ENCODE results near the gene TMIGD2. TPM values are rescaled to one million over a fixed set of nuclear protein-coding genes. Genes with fewer than 3 reads are reported as not detected.
A peak's percentile ranks its signal among the peaks of the same experiment; 100 is the strongest.

Gene TMIGD2
- total and polyA plus RNA-seq, 2 of the 4 experiments (the other 2 are of a cell fraction) = not detected

DNA sequence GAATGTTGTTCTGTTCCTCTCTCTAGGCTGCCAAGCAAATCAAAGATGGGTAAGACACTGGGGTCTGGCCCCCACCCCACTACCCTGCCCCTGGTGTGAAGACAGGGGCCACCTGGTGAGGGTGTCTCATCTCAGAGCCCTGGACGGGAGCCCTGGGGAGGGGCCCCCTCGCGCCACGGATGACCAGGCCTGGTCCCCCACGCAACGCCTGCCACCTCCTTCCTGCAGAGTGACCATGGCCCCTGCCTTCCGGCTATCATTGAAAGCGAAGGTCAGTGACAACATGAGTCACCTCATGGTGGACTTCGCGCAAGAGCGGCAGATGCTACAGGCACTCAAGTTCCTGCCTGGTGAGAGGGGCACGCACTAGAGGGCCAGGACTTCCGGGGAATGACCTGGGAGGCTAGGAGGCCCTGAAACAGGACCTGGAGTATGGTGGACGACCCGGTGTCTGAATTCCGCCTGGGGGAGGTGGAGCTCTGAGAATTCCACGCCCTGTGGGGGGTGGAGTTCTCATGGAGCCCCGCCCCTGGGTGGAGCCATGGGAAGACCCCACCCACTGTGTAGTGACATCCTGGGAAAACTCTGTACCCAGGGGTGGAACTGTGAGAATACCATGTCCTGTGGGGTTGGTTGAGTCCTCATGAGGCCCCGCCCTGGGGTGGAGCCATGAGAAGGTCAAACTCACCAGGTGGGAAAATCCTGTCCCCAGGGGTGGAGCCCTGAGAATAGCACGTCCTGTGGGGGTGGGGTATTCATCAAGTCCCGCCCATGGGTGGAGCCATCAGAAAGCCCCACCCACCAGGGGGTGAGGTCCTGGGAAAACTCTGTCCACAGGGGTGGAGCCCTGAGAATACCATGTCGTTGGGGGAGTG lies 8.3 kb upstream of the TMIGD2 start:
- WGBS, 2 experiments (ENCODE audit: extremely low coverage in 2 of 2, insufficient read length in 1 of 2) = 93% methylated on average over 8 of the region's 22 CpGs; no CpG with 5 or more reads in 1 of the 2 experiments
- Histone ChIP-seq H4K91ac (ENCODE audit: insufficient read depth, low read depth, low read length) (no peak overlapping the region), H2BK120ac (ENCODE audit: low read depth, low read length) (no peak overlapping the region), H2BK15ac (ENCODE audit: low read depth, low read length) (no peak overlapping the region), H4K20me1 (ENCODE audit: insufficient read depth, low read length) (no peaks in the 10 kb centered on the region), H3K9ac (ENCODE audit: low read depth, low read length) (no peak overlapping the region), H2AK5ac (ENCODE audit: low read depth, low read length) (no peak overlapping the region), H3K4me3 (ENCODE audit: insufficient read depth, low read depth, low read length) (no peak overlapping the region), H4K8ac (ENCODE audit: low read depth in 2 of 2, low read length in 2 of 2) (no peak overlapping the region), H3K79me1 (ENCODE audit: low read depth in 1 of 2, low read length in 2 of 2) (peaks cover 0 to 3% of the 10 kb centered on the region in 2 experiments; a peak in 1 of 4 replicates), H3K56ac (ENCODE audit: extremely low read depth, insufficient read depth, low read length) (no peak overlapping the region), H3K27ac (ENCODE audit: insufficient read depth, low read length) (no peak overlapping the region), H2BK5ac (ENCODE audit: low read depth, low read length, poor library complexity, severe bottlenecking) (no peak overlapping the region), H2BK20ac (ENCODE audit: low read depth, low read length) (no peak overlapping the region), H3K9me1 (ENCODE audit: insufficient read depth, low read length) (no peaks in the 10 kb centered on the region), H3K36me3 (ENCODE audit: control insufficient read depth, insufficient read depth, low read length) (peaks cover 11% of the 10 kb centered on the region; the same call in 1 of the 2 replicates), H2AK9ac (replicated peaks; ENCODE audit: low read depth, low read length, poor library complexity) (peak overlapping the region; percentile 42), H3K4me1 (ENCODE audit: control insufficient read depth, insufficient read depth, low read length) (no peaks in the 10 kb centered on the region), H3K4ac (ENCODE audit: low read depth, low read length) (no peak overlapping the region), H3K23ac (ENCODE audit: low read depth, low read length) (no peak overlapping the region), H3K4me2 (ENCODE audit: low read depth, low read length) (no peak overlapping the region), H3K9me3 (ENCODE audit: control insufficient read depth, insufficient read depth, low read length) (no peaks in the 10 kb centered on the region), H2AFZ (replicated peaks; ENCODE audit: low read length, poor library complexity) (no peak overlapping the region), H3K14ac (replicated peaks; ENCODE audit: low read depth, low read length) (no peak overlapping the region), H4K5ac (ENCODE audit: low read depth, low read length) (no peak overlapping the region), H3K27me3 (ENCODE audit: control insufficient read depth, insufficient read depth, low read length) (no peaks in the 10 kb centered on the region), H3K18ac (ENCODE audit: low read depth, low read length) (no peak overlapping the region)
- TF ChIP-seq, protein P1, sequence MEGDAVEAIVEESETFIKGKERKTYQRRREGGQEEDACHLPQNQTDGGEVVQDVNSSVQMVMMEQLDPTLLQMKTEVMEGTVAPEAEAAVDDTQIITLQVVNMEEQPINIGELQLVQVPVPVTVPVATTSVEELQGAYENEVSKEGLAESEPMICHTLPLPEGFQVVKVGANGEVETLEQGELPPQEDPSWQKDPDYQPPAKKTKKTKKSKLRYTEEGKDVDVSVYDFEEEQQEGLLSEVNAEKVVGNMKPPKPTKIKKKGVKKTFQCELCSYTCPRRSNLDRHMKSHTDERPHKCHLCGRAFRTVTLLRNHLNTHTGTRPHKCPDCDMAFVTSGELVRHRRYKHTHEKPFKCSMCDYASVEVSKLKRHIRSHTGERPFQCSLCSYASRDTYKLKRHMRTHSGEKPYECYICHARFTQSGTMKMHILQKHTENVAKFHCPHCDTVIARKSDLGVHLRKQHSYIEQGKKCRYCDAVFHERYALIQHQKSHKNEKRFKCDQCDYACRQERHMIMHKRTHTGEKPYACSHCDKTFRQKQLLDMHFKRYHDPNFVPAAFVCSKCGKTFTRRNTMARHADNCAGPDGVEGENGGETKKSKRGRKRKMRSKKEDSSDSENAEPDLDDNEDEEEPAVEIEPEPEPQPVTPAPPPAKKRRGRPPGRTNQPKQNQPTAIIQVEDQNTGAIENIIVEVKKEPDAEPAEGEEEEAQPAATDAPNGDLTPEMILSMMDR (conservative IDR thresholded peaks at IDR 0.05; ENCODE audit: low read depth, low read length) = no peak
- TF ChIP-seq, protein P2, sequence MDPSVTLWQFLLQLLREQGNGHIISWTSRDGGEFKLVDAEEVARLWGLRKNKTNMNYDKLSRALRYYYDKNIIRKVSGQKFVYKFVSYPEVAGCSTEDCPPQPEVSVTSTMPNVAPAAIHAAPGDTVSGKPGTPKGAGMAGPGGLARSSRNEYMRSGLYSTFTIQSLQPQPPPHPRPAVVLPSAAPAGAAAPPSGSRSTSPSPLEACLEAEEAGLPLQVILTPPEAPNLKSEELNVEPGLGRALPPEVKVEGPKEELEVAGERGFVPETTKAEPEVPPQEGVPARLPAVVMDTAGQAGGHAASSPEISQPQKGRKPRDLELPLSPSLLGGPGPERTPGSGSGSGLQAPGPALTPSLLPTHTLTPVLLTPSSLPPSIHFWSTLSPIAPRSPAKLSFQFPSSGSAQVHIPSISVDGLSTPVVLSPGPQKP (IDR thresholded peaks at IDR 0.05; ENCODE audit: borderline replicate concordance, low read depth, low read length) = no peak
- TF ChIP-seq CHD1 (IDR thresholded peaks at IDR 0.05; ENCODE audit: low read depth, low read length) (no peak), NFE2L2 (IDR thresholded peaks at IDR 0.05; ENCODE audit: low read depth, low read length) (no peak), RAD21 (IDR thresholded peaks at IDR 0.05; ENCODE audit: low read length) (no peak)
- in situ Hi-C loops (cut with MboI; ENCODE audit: low sequenced_read_pairs) = no loop called here
- BruUV-seq (replicated peaks) = no TSS peak
- ChIA-PET POLR2A (ENCODE audit: unreplicated experiment) (no interaction called here), CTCF (no interaction called here)
- dilution Hi-C loops (cut with HindIII; ENCODE audit: low sequenced_read_pairs, unreplicated experiment) = no loop called here
- ATAC-seq (ENCODE audit: low read depth) (no peak), DNase-seq (no peak)
- intact Hi-C loops (cut with micrococcal nuclease) = no loop called here
